COLO668 (cell line): ENCODE measurements around the gene ZBTB32.

ENCODE experiments used
- DNase-seq: peaks from one replicate; lab custom pipeline; 2025; ENCODE audit not compliant: unreplicated experiment; lab: John Stamatoyannopoulos, UW

Gene ZBTB32

DNA sequence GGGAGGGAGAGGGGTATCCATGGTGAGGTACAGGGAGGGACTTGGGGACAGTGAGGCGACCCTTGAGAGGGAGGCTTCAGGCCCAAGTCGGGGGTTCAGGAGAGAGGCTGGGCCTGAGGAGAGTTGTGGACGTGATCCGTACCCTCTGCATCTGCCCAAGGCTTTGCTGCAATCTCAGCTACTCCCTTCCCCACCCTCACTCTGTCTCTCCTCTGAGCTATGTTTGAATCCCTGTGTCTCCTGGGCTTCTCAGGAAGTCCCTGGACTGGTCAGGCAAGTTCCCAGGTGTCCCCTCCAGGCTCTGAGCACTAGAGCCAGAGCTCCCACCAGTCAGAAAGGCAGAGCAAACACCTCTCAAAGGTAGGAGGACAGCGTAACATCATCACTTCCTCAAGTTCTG is 45.8 kb downstream of the ZBTB32 start:
- DNase-seq: no peak

DNA sequence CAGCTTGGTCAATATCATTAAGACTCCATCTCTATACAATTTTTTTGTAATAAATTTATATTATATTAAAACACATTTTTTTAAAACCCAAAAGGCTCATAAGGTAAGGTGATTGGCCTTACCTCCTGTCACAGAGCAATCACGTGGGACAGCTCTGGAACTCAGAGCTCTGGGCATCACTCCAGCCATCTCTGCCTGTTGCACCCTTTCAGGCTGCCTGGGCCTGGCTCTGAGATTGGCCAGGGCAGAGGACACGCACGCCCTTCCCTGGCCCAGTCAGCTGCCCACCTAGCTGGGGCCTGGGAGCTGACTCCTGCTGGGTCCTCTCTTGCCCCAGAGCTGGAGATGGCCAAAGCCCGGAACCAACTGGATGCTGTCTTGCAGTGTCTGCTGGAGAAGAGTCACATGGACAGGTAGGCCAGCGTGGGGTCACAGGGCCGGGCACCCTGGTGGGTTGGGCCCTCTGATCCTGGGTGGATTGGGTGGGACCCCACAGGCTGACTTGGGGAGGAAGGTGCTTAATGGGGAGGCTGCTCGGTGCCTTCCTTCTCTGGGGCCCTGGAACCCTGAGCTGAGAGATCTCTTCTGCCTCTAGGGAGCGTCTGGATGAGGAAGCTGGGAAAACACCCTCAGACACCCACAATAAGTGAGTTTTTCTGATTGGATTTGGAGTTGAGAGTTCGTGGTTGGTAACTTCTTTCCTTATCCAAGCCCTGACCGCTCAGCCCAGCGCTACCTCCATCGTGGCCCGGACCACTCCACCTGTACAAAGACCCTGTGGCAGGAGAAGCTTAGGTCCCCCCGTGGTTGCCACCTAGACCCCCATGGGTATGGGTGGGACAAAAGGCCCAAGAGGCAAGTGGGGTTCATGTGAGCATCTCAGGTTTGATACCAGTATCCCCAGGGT is 47.7 kb downstream of the ZBTB32 start:
- DNase-seq: no peak

DNA sequence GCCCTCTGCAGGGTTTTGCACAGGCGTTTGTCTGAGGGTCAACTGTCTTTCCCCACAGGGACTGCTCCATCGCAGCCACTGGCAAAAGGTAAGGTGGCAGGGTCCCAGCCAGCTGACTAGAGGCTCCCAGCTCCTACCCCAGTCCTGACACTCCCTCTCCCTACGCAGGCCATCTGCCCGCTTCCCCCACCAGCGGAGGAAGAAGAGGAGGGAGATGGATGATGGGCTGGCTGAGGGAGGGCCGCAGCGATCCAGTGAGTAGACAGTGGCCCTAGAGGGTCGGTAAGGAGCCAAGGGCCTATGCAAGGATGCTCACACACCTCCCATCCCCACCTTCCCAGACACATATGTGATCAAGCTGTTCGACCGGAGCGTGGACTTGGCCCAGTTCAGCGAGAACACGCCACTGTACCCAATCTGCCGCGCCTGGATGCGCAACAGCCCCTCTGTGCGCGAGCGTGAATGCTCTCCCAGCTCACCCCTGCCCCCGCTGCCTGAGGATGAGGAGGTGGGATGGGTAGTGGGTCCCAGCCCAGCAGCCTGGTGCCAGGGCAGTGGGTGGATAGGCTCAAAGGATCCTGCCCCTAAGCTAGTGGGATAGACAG is 48.5 kb downstream of the ZBTB32 start:
- no peak for DNase-seq

DNA sequence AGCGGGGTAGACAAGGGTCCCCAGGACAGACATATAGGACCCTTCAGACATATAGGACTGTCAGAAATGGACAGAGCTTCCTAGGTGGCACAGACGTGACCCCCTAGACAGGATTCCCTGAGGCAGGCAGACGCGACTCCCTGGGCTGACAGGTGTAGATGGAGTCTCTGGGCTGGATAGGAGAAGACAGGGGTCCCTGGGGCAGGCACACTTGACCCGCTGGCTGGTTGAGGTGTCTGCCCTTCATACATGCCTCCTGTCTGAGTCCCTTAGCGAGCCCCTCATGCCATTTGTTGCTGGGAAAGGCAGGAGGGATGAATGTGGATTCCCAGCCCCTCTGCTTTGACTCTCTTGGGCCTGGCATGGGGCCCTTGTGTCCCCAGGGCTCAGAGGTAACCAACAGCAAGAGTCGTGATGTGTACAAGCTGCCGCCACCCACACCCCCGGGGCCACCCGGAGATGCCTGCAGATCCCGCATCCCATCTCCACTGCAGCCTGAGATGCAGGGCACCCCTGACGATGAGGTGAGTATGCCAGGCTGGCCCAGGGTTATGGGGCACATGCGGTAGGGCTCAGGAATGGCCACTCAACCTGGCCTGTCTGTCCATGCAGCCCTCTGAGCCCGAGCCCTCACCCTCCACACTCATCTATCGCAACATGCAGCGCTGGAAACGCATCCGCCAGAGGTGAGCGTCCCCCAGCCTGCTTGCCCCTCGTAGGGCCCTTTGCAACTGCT is 49.4 kb downstream of the ZBTB32 start:
- DNase-seq: no peak

DNA sequence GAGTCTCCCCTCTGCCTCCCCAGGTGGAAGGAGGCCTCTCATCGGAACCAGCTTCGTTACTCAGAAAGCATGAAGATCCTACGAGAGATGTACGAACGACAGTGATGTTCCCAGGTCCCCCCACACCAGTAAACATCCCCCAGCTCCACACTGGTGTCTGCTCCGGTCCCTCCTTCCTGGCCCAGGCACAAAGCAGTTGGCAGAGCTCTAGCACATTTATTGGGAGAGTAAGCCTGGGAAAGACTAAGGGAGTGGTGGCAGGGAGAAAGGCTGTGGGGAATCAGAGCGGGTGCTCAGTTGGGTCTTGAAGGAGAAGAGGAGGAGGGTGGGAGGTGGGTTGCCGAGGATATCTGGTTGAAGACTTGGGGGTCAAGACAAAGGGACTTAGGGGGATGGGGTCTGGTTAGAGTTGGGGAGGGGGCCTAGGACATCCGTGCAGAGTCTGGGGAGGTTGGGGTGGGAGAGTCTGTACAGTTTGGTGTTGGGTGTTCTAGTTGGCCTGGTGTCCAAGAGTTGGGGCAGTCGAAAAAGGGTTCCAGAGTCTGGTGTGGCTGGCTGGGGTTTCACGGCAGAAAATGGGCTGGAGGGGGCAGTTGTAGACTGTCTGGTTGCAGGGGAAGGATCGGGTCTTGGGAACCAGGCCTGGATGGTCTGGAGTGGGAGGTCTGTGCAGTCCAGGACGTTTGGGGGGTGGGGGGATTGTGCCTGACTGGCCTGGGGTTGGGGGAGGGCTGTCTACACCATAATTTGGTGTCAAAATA is 50.2 kb downstream of the ZBTB32 start:
- no peak for DNase-seq

DNA sequence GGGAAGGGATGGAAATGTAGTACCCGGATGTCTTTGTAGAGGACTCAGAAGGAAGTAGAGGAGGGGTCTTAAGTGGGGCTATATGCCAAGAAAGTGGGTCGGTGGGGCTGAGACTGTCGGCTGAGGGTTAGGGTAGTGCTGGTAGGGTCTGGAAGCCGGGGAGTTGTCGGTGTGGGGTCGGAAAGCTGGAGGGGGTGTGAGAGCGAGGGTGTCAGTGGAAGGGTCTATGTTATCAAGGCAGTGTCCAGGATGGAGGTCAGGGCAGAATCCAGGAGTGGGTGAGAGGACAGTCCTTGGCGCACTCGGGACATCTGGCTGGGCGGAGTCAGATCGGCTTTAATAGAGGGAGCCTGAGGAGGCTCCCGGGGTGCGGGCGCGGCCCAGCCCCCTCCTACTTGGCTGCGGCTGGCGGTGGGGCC is 50.8 kb downstream of the ZBTB32 start:
- no peak for DNase-seq

DNA sequence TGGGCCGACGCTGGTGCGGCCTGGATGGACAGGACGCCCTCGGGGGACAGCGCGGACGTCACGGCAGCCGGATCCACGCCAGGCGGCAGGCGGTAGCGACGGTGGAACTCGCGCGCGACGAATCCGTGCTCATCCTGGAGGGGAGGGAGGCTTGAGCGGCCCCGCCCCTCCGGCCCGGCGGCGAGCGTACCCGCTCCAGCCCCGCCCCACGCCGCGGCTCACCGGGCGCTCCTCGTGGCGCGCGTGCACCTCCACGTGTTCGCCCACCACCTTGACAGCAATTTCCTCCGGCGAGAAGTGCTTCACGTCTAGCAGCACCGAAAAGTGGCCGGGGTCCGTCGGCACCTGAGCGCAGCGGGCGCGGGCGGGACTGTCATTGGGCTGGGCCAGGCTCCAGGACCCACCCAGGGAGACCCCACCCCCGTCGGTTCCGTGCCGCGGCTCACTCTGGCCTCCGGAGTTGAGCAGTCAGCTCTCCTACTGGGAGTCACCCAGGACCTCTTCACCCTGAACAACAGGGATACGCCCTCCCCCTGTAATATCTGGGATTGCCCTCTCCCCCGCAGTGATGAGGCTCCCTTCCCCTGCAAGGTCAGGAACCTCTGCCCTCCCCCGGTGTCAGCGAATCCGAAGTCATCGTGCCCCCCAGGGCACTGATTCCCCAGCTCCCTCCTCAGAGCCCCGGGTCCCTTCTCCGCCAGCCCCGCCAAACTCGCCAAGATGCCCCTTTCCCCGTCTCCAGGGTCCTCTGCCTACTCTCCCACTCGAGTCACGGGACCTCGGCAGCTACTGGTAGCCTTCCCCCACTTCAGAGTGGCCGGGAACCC is 51.4 kb downstream of the ZBTB32 start:
- no peak for DNase-seq

DNA sequence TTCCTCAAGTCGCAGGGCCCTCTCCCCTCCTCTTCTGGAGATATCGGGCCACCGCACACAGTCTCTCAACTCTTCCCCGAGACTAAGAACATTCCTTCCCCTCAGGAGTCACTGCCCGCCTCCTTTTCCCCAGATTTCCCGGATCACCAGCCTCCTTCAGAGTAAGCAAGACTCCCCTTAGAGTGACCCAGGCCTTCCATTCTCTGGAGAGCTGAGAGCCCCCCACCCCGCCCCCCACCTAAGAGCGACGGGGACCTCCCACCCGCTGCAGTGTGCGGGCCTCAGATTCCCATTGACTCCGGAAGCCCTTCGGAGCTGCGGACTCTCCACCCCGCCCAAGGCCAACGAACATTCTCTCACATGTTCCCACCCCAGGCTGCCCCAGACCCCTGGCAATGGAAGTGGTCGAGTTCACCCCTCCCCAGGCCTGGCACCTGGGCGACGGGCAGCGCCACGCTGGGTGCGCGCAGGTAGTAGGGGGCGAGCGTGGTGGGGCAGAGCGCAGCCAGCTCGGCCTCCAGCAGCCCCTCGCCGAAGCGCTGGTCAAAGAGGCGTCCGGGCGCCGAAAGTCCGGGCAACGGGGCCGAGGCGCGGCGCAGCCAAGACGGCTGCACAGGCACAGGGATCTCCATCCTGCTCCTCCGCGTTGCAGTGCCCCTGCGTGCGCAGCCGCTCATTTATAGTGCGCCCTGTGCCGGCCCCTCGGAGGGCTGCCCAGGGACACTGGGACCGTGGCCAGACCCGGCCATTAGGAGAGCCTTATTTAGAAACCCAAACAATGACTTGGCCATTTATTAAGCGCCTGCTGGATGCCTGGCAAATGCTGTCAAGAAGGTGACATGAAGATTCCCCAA is 52.2 kb downstream of the ZBTB32 start, which contains the start of gene HSPB6:
HSPB6 (minus strand) TSS at position 653 of the 854 bp plus-strand sequence; CDS start at position 632, 21 bp downstream.
- DNase-seq: no peak

DNA sequence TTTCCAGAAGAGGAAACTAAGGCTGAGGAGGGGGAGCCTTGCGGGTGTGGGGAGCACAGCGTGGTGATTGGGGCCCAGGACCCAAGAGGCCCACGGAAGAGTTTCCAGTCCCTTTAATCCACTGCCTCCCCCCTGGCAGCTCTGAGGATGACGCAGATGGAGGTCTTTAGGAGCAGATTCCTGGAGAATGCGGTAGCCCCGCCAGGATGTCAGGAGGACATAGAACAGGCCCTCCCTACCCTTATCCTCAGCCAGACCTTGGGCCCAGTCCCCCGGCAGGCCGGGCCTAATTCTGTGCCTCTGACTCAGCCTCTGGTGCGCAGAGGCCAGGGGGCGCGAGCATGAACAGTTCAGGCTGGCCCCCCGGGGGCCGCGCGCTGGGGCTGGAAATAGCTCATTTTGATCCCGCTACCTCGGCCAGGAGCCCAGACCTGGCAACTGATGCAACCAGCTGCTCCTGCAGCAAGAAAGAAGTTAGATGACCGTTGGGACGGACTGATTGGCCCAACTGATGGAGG is 52.9 kb downstream of the ZBTB32 start:
- peak; percentile 53 for DNase-seq

DNA sequence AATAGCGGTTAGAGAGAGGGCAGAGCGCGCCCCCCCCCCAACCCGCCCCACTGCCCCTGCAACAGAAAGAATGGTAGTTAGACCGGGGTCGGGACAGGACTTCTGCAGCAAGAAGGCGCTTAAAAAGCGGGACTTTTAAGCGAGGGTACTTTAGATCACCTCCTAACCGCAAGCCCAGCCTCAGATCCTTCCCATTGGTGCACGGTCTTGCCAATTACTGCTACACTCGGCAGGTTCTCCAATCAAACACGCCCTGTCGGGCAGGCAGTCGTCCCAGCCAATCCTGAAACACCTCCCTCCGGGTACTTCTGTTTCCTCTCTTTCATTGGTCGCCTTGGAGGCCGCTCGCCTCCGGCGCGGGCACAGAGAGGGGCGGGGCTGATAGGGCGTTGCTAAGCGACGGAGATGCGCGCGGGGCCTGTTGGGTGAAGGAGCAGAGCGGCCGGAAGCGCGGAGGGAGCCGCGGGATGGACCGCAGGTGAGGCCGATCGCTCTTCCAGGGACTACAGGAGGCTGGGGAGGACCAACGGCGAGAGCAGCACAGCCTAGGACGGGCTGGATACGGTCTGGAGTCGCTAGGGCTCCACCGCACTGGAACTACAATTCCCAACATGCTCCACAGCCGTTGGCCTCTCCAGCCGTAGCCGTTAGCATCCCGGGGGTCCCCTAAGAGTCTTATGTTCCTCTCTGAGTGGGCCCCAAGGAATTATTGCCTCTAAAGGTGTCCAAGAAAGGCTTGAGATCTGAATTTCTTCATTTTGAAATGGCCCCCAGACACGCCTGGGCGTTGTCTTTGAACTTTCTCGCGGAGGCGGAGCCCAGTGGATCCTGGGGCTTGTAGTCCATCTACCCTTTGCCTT is 53.6 kb downstream of the ZBTB32 start, which contains the start of gene PROSER3:
PROSER3 (plus strand) TSS at position 428 of the 860 bp plus-strand sequence; CDS start at position 468, 40 bp downstream.
- DNase-seq: peak; percentile 97

DNA sequence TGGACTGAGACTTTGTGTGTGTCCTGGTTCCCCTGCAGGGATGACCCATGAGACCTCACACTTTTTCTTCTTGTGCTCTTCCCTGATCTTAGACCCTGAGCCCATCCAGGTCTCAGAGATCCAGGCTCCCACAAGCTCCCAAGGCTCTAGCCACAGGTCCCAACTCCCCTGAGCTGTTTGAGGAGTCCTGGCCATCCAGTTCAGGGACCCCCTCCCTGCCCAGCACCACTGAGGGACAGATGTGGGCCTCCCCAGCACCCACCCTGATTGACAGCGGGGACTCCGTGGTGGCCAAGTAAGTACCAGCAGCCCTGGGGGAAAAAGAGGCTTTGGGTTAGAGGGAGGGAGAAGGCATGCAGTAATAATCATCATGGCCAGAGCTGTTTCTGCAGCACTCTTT is 55.3 kb downstream of the ZBTB32 start:
- no peak for DNase-seq

DNA sequence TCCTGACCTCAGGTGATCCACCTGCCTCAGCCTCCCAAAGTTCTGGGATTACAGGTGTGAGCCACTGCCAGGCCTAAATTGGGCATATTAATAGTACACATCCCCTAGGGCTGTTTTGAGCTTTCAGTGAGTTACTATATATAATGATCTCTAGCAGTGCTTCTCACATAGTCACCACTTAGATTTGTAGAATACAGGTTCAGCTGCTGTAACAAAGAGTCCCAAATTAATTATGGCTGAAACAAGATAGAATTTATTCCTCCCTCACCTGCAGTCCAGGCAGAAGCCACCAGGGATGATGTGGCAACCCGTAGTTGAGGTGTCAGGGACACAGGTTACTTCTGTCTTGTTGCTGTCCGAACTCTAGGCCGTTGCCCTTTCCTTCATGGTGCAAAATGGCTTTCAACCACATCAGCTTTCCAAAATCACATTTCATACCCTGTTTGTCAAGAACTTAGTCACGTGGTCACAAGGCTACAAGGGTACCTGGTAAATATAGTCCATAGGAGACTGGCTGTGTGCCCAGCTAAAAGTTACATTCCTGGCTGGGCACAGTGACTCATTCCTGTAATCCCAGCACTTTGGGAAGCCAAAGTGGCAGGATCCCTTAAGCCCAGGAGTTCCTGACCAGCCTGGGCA is 56.5 kb downstream of the ZBTB32 start:
- no peak for DNase-seq

DNA sequence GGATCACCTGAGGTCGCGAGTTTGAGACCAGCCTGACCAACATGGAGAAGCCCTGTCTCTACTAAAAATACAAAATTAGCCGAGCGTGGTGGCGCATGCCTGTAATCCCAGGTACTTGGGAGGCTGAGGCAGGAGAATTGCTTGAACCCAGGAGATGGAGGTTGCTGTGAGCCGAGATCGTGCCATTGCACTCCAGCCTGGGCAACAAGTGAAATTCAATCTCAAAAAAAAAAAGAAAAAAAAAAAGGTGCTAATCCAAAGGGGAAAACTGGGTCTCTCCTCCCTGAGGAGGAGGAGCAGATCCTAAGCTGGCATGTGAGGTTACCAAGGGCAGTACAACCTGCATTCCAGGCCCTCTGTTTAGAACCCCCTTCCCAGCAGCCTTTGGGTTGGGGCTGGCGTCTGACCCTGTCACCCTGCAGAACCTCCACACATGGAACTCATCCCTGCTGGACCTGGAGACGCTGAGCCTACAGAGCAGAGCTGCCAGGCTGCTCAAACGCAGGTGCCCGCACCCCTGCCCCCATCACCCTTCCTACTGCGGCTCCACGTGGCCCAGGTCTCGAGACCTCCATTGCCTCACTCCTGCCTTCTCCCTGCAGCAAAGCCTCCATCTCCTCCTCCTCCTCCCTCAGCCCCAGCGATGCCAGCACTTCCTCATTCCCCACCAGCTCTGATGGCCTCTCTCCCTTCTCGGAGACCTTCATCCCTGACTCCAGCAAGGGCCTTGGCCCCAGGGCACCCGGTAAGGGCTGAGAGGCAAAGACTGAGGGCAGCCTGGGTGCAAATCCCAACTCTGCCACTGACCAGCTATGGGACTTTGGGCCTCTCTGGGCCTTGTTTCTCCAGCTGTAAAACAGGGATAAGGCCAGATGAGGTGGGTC is 60.3 kb downstream of the ZBTB32 start:
- no peak for DNase-seq
